Esophagus squamous epithelium (tissue), 5 donors: Measurements from ENCODE around the gene ARAP1. TPM values are rescaled to one million over a fixed set of nuclear protein-coding genes. Genes with fewer than 3 reads are reported as not detected.
A peak's percentile ranks its signal among the peaks of the same experiment; 100 is the strongest.

ENCODE experiments used
- DNase-seq: peaks from one replicate; lab custom pipeline; 2025; lab: John Stamatoyannopoulos, UW
- H3K27ac ChIP-seq, 4 donors: fragments of 200-600 bp; sonication (generic); one replicate each; pipeline ENCODE4 v1.5.1; 2016 to 2019; ENCODE audit warnings: mild to moderate bottlenecking in 1 of 4
- H3K27me3 ChIP-seq, 4 donors: fragments of 200-600 bp; sonication (generic); 1 replicate in 3 of 4; 2 replicates in 1 of 4; pipeline versions ENCODE4 v1.5.1 to v1.6.0; 2017 to 2021; ENCODE audit warnings: antibody characterized with exemption in 1 of 4
- H3K36me3 ChIP-seq, 3 donors: fragments of 200-600 bp; sonication (generic); one replicate each; pipeline ENCODE4 v1.5.1; 2016 to 2019
- H3K4me1 ChIP-seq, 3 donors: fragments of 200-600 bp; sonication (generic); one replicate each; pipeline ENCODE4 v1.5.1; 2017 to 2019
- H3K4me3 ChIP-seq, 4 donors: fragments of 200-600 bp; sonication (generic); 1 replicate in 3 of 4; 2 replicates in 1 of 4; pipeline ENCODE4 v1.5.1; 2016 to 2019; ENCODE audit warnings: mild to moderate bottlenecking in 2 of 4, moderate library complexity in 1 of 4
- H3K9me3 ChIP-seq, 3 donors: fragments of 200-600 bp; sonication (generic); one replicate each; pipeline ENCODE4 v1.5.1; 2016 to 2019
- CTCF ChIP-seq, 6 experiments: fragments of 450-650 bp in 4 of 6; fragments of 200-600 bp in 2 of 6; sonication (generic) in 2 of 6; IDR thresholded peaks; one replicate each; pipeline ENCODE4 v1.5.1; 2016 to 2019; ENCODE audit warnings: antibody characterized with exemption in 6 of 6, mild to moderate bottlenecking in 4 of 6, moderate library complexity in 4 of 6
- POLR2A ChIP-seq, 4 donors: fragments of 450-650 bp; IDR thresholded peaks; one replicate each; pipeline ENCODE4 v1.6.1; 2017; ENCODE audit warnings: antibody characterized with exemption in 4 of 4, mild to moderate bottlenecking in 4 of 4, moderate library complexity in 3 of 4
- WGBS, 2 donors: methylation state at CpG; one replicate each; pipeline ENCODE4 v1.1.5; 2018; 5-methylcytosine and 5-hydroxymethylcytosine counted together
- intact Hi-C: fragments of 100-400 bp; cut with DNase I; formaldehyde crosslinking; loops from one replicate; pipeline ENCODE4 v1.15.0; 2022
- total RNA-seq, 4 donors: library from RNA; depleted of rRNA; stranded (reverse); fragments of >200 nt; gene quantifications; one replicate each; pipeline ENCODE4 v1.1.0, GENCODE V29; 2016
- donor health status: DM: yes; HTN: yes; CAD: no.

ARAP1 gene
- total RNA-seq, 4 donors from 2014 or later = 37.8 to 114 (median 70.6) TPM

DNA sequence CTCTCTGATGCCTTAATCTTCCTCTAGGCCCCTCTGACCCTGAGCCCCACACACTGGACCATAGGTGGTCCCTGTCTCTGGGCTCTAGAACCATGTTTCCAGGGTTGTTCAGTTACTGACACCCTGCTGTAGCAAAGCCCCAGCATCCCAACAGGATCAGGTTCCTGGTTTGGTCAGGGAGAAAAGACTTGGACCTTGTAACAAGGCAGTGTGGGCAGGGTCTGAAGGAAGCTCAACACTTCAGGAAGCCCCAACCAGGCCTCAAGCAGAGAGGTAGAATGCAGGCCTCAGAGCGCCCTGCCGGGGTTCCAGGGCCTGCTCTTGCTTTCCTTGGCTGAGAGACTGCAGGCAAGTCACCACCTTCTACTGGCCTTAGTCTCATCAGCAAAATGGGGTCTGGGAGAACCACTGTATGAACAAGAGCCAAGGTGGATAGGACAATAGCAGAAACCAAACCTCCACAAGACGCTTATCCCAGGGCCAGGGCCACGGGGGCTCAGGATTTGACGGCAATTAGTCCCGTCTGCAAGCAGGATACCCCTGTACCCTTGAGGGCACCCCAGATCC, 4.8 kb downstream of the ARAP1 start:
- no peaks in the 10 kb centered on the region for H3K9me3 ChIP-seq
- no peak overlapping the region for H3K4me3 ChIP-seq
- H3K27ac ChIP-seq = peak overlapping the region in 1 of 4 donors; percentile 28
- DNase-seq = no peak
- no peak for TF ChIP-seq CTCF (IDR thresholded peaks at IDR 0.05)
- TF ChIP-seq POLR2A (IDR thresholded peaks at IDR 0.05) = no peak
- WGBS, 2 donors = 96 to 100% methylated on average over 4 to 6 of the region's 6 CpGs
- peaks cover 13 to 50% (median 22%) of the 10 kb centered on the region in 3 donors for H3K4me1 ChIP-seq
- H3K36me3 ChIP-seq = no peaks in the 10 kb centered on the region
- intact Hi-C loops = no loop called here
- H3K27me3 ChIP-seq = no peaks in the 10 kb centered on the region

- Histone ChIP-seq H3K9me3 (no peaks in the 10 kb centered on the region), H3K4me1 (peaks cover 13 to 50% (median 23%) of the 10 kb centered on the region in 3 donors), H3K27ac (peak overlapping the region in 1 of 4 donors; percentile 28), H3K4me3 (no peak overlapping the region), H3K27me3 (no peaks in the 10 kb centered on the region), H3K36me3 (no peaks in the 10 kb centered on the region)
- intact Hi-C loops = no loop called here
- TF ChIP-seq CTCF (IDR thresholded peaks at IDR 0.05) (no peak), POLR2A (IDR thresholded peaks at IDR 0.05) (no peak)
- WGBS, 2 donors = 60 to 76% methylated on average over 1 to 3 of the region's 3 CpGs
- DNase-seq = no peak
These were observed 5.4 kb downstream of the ARAP1 start for GRCh38 chr11:72746821-72747220.

DNA sequence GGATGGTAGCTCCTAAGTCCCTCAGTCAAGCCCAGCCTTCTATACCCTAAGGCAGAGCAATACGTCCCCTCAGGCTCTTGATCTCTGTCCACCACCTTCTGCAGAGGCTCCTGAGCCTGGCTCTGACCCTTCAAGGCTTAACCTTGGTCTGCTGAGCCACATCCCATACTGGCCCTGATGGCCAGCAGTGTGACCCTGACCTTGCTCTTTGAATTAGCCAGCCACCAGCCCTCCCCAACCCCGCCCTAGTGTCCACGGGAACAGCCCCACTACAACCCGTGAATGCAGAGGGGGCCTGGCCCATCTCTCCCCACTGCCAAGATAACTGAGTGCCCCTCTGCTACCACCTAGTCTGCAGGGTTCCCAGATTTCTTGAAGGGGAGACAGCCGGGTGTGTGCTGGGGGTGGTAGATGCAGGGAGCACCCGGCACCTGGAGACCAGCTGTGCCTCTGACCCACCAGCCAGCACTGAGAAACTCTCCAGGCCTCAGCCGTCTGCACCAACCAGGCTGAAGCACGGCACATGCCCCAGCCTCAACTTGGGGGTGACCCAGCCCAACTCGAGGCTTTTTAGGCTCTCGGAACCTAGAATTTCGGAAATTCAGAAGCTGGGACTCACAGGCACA, 6.2 kb downstream of the ARAP1 start:
- Histone ChIP-seq H3K36me3 (no peaks in the 10 kb centered on the region), H3K27ac (no peak overlapping the region), H3K4me3 (no peak overlapping the region), H3K4me1 (peaks cover 11 to 50% (median 23%) of the 10 kb centered on the region in 3 donors), H3K9me3 (no peaks in the 10 kb centered on the region), H3K27me3 (no peaks in the 10 kb centered on the region)
- DNase-seq = no peak
- 100% methylated on average over 1 of the region's 11 CpGs; no CpG with 5 or more reads in 1 of the 2 donors for WGBS, 2 donors
- TF ChIP-seq CTCF (IDR thresholded peaks at IDR 0.05) = no peak
- TF ChIP-seq POLR2A (IDR thresholded peaks at IDR 0.05) = no peak
- intact Hi-C loops = no loop called here

GRCh38 chr11:72745511-72745910, 6.7 kb downstream of the ARAP1 start:
- peaks cover 10 to 50% (median 26%) of the 10 kb centered on the region in 3 donors for H3K4me1 ChIP-seq
- WGBS, 2 donors = no CpG with 5 or more reads among the region's 5 CpGs
- intact Hi-C loops = no loop called here
- no peak overlapping the region for H3K4me3 ChIP-seq
- no peak for DNase-seq
- H3K9me3 ChIP-seq = no peaks in the 10 kb centered on the region
- H3K36me3 ChIP-seq = no peaks in the 10 kb centered on the region
- H3K27me3 ChIP-seq = no peaks in the 10 kb centered on the region
- no peak overlapping the region for H3K27ac ChIP-seq
- TF ChIP-seq POLR2A (IDR thresholded peaks at IDR 0.05) = no peak
- TF ChIP-seq CTCF (IDR thresholded peaks at IDR 0.05) = no peak

DNA sequence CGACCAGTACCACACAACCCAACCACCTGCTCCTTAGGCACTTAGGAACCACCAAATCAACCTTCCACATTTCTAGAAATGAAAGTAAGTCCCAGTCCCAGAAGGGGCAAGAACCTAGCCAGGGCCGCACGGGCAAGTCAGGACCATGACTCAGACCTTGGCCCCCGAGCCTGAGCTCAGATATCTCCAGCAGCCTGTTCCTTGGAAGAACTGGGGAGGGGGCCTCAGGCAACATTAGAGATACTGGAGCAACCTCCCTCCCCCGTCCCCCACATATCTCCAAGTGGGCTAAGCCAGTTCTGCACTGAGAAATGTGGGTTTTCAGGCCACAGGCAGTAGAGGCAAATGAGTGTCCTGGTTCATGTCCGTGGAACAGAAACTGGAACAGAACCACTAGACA, 7.7 kb downstream of the ARAP1 start:
- Histone ChIP-seq H3K27ac (peak overlapping the region in 1 of 4 donors; percentile 28), H3K36me3 (no peaks in the 10 kb centered on the region), H3K4me1 (peaks cover 11 to 53% (median 30%) of the 10 kb centered on the region in 3 donors), H3K4me3 (no peak overlapping the region), H3K27me3 (no peaks in the 10 kb centered on the region), H3K9me3 (no peaks in the 10 kb centered on the region)
- intact Hi-C loops = no loop called here
- DNase-seq = no peak
- TF ChIP-seq POLR2A (IDR thresholded peaks at IDR 0.05) (no peak), CTCF (IDR thresholded peaks at IDR 0.05) (no peak)
- 45 to 61% methylated on average over 2 to 5 of the region's 6 CpGs for WGBS, 2 donors
